A549 (cell line): Measurements from ENCODE around the gene SLC9A9. TPM values are rescaled to one million over a fixed set of nuclear protein-coding genes. Genes with fewer than 3 reads are reported as not detected.
A peak's percentile ranks its signal among the peaks of the same experiment; 100 is the strongest.

Experiments used
- ATAC-seq, 2 experiments: fragments of 200-7000 bp in 1 of 2; fragments of >200 bp in 1 of 2; cut with Nextera tagmentation in 1 of 2; cut with Tn5 transposase in 1 of 2; 3 replicates each; pipeline versions ENCODE4 v1.8.0 to v1.9.1; 2018 to 2020; ENCODE audit warnings: mild to moderate bottlenecking in 1 of 2, moderate library complexity in 1 of 2
- CTCF ChIA-PET: fragments of 300-600 bp; sonication (Branson Sonifier 250); formaldehyde crosslinking; extraction: SDS; loops from one replicate; lab custom pipeline; 2021; ENCODE audit warnings: antibody characterized with exemption, inconsistent platforms; lab: Yijun Ruan, JAX
- POLR2A ChIA-PET: fragments of 350-600 bp; formaldehyde crosslinking; extraction: SDS; loops from one replicate; lab custom pipeline; 2021; ENCODE audit warnings: antibody characterized with exemption, inconsistent platforms; lab: Yijun Ruan, JAX
- DNase-seq, 2 experiments: peaks; one replicate each; pipeline versions ENCODE4 v3.0.0 to v3.0.0-alpha.2; 2011 to 2016; ENCODE audit warnings: low read depth in 1 of 2, low spot score in 1 of 2
- FAIRE-seq: peaks from 2 replicates; lab custom pipeline; 2011; peaks lifted over from hg19 to GRCh38; lab: Jason Lieb, UNC
- H3K27ac ChIP-seq, 2 experiments: fragments of >200 bp; sonication (Bioruptor Twin); formaldehyde crosslinking; 3 replicates each; pipeline ENCODE4 v1.5.1; 2016 to 2017
- H3K4me1 ChIP-seq: fragments of >200 bp; sonication (Bioruptor Twin); formaldehyde crosslinking; 3 replicates; pipeline ENCODE4 v1.6.1; 2016
- H3K4me2 ChIP-seq: fragments of >200 bp; sonication (Bioruptor Twin); formaldehyde crosslinking; 3 replicates; pipeline ENCODE4 v1.6.1; 2016
- H3K4me3 ChIP-seq: fragments of >200 bp; sonication (Bioruptor Twin); formaldehyde crosslinking; 3 replicates; pipeline ENCODE4 v1.5.1; 2016
- H3K9me3 ChIP-seq: fragments of >200 bp; sonication (Bioruptor Twin); formaldehyde crosslinking; 3 replicates; pipeline ENCODE4 v1.6.1; 2016
- CHD2 ChIP-seq: fragments of 150-350 bp; IDR thresholded peaks from 2 replicates; pipeline ENCODE4 v1.6.1; 2014; ENCODE audit warnings: low read length; ENCODE audit not compliant: partially characterized antibody
- CTCF ChIP-seq: fragments of >200 bp; sonication (Bioruptor Twin); formaldehyde crosslinking; IDR thresholded peaks from 3 replicates; pipeline ENCODE4 v1.5.1; 2016
- EHF ChIP-seq: fragments of 250-450 bp; sonication (Bioruptor Pico); IDR thresholded peaks from 2 replicates; pipeline ENCODE4 v1.5.0; 2020; ENCODE audit warnings: mild to moderate bottlenecking
- ESRRA ChIP-seq: fragments of 150-350 bp; IDR thresholded peaks from 2 replicates; pipeline ENCODE4 v1.6.1; 2014; ENCODE audit warnings: mild to moderate bottlenecking, low read length, borderline replicate concordance
- FOSB ChIP-seq: fragments of 250-450 bp; sonication (Bioruptor Pico); IDR thresholded peaks from 2 replicates; pipeline ENCODE4 v1.5.0; 2020; ENCODE audit warnings: mild to moderate bottlenecking, moderate library complexity
- HES2 ChIP-seq: fragments of >200 bp; sonication (Bioruptor Twin); formaldehyde crosslinking; IDR thresholded peaks from 2 replicates; pipeline ENCODE4 v1.6.1; 2016
- HMGXB4 ChIP-seq: fragments of 250-450 bp; sonication (Bioruptor Pico); IDR thresholded peaks from 2 replicates; pipeline ENCODE4 v1.5.0; 2021; ENCODE audit warnings: mild to moderate bottlenecking, moderate library complexity, borderline replicate concordance
- JUN ChIP-seq, 2 experiments: fragments of >200 bp; sonication (Bioruptor Twin); formaldehyde crosslinking; IDR thresholded peaks; 2 replicates in 1 of 2; 3 replicates in 1 of 2; pipeline ENCODE4 v1.6.1; 2016 to 2017
- KDM5A ChIP-seq: fragments of 200-600 bp; sonication (generic); IDR thresholded peaks from 2 replicates; pipeline ENCODE4 v1.6.1; 2016; ENCODE audit warnings: antibody characterized with exemption, mild to moderate bottlenecking
- MAFK ChIP-seq: fragments of 450-650 bp; IDR thresholded peaks from 2 replicates; pipeline ENCODE4 v1.6.1; 2014; ENCODE audit not compliant: partially characterized antibody
- NFE2L2 ChIP-seq: fragments of 150-350 bp; conservative IDR thresholded peaks from 2 replicates; pipeline ENCODE4 v1.6.1; 2014; ENCODE audit warnings: low read length
- NR3C1 ChIP-seq: fragments of >200 bp; sonication (Bioruptor Twin); formaldehyde crosslinking; IDR thresholded peaks from 3 replicates; pipeline ENCODE4 v1.6.1; 2017
- POLR2A ChIP-seq: IDR thresholded peaks from 2 replicates; pipeline ENCODE4 v1.6.1; 2012; ENCODE audit warnings: mild to moderate bottlenecking, low read length
- TFCP2L1 ChIP-seq: fragments of 250-450 bp; sonication (Bioruptor Pico); IDR thresholded peaks from 2 replicates; pipeline ENCODE4 v1.5.0; 2021; ENCODE audit warnings: mild to moderate bottlenecking
- USF2 ChIP-seq: fragments of 450-650 bp; IDR thresholded peaks from 2 replicates; pipeline ENCODE4 v1.6.1; 2014; ENCODE audit warnings: antibody characterized with exemption
- ZC3H11A ChIP-seq: fragments of 450-650 bp; IDR thresholded peaks from 2 replicates; pipeline ENCODE4 v1.6.1; 2014; ENCODE audit warnings: antibody characterized with exemption, mild to moderate bottlenecking
- ZNF302 ChIP-seq: fragments of 250-450 bp; sonication (Bioruptor Pico); IDR thresholded peaks from 2 replicates; pipeline ENCODE4 v1.9.0; 2021; ENCODE audit warnings: inconsistent platforms, mild to moderate bottlenecking, moderate library complexity
- WGBS: methylation state at CpG from one replicate; pipeline ENCODE4 v1.1.6; 2017; ENCODE audit errors: missing lambda C conversion rate; 5-methylcytosine and 5-hydroxymethylcytosine counted together
- polyA plus RNA-seq, 4 experiments: library from polyadenylated mRNA; depleted of rRNA in 3 of 4; stranded (reverse); fragments of >200 nt; fragmentation: RNase III in 1 of 4; extraction: RNeasy Plus Mini Kit Qiagen cat#74134 plus additional on column Dnase treatment in 1 of 4; gene quantifications; 2 replicates in 3 of 4; 3 replicates in 1 of 4; pipeline ENCODE4 v1.2.3, GENCODE V29; 2011 to 2017

The SLC9A9 gene
- polyA plus RNA-seq, 2 of the 4 experiments (the other 2 are of a cell fraction) = 0.10 to 0.32 TPM

GRCh38 chr3:143597774-143598652 is 250.3 kb downstream of the SLC9A9 start:
- no peak overlapping the region for H3K4me3 ChIP-seq
- DNase-seq (peak in 1 of 2 experiments; percentile 10), ATAC-seq (peak in 1 of 2 experiments; percentile 59; a peak in 2 of 6 replicates), FAIRE-seq (no peak)
- TF ChIP-seq HMGXB4 (no peak), ESRRA (no peak), POLR2A (no peak), NR3C1 (no peak), HES2 (no peak), JUN (IDR thresholded peaks at IDR 0.05) (no peak), EHF (CRISPR knock-in tag) (no peak), CTCF (no peak), NFE2L2 (no peak), TFCP2L1 (no peak), ZC3H11A (no peak), ZNF302 (CRISPR knock-in tag) (no peak), USF2 (no peak), FOSB (CRISPR knock-in tag) (no peak), KDM5A (no peak)
- no peaks in the 10 kb centered on the region for H3K9me3 ChIP-seq
- ChIA-PET POLR2A (no interaction called here), CTCF (interaction anchor here (1.0 kb wide), 1 partner anchor 8 kb away, joined by 3 read pairs; no protein-coding TSS in a partner anchor)
- no peak overlapping the region for H3K27ac ChIP-seq
- 60% methylated on average over 17 of the region's 17 CpGs for WGBS
- H3K4me1 ChIP-seq = no peaks in the 10 kb centered on the region
- H3K4me2 ChIP-seq = no peak overlapping the region

GRCh38 chr3:143596957-143597642 is 251.2 kb downstream of the SLC9A9 start:
- H3K9me3 ChIP-seq = no peaks in the 10 kb centered on the region
- TF ChIP-seq MAFK (peak; percentile 27), CHD2 (no peak)
- FAIRE-seq = no peak
- H3K4me3 ChIP-seq = no peak overlapping the region
- CTCF ChIA-PET = interaction anchor here (1.0 kb wide), 1 partner anchor 9 kb away, joined by 3 read pairs; no protein-coding TSS in a partner anchor
- no peak for DNase-seq
- no peaks in the 10 kb centered on the region for H3K4me1 ChIP-seq
- no peak overlapping the region for H3K4me2 ChIP-seq
- no peak overlapping the region for H3K27ac ChIP-seq
- peak in 1 of 2 experiments; percentile 24; a peak in 1 of 6 replicates for ATAC-seq
- POLR2A ChIA-PET = no interaction called here
- WGBS = 67% methylated on average over 15 of the region's 18 CpGs
